Vagina (tissue), 2 donors: ENCODE measurements around the gene RABGAP1L.

Experiments used
- CTCF ChIP-seq, 3 experiments: fragments of 450-650 bp in 2 of 3; fragments of 200-600 bp in 1 of 3; sonication (generic) in 1 of 3; IDR thresholded peaks; one replicate each; pipeline ENCODE4 v1.5.1; 2017 to 2019; ENCODE audit warnings: antibody characterized with exemption in 3 of 3, mild to moderate bottlenecking in 2 of 3, moderate library complexity in 2 of 3
- POLR2AphosphoS5 ChIP-seq, 2 donors: sonication (generic); formaldehyde crosslinking; IDR thresholded peaks; one replicate each; pipeline ENCODE4 v1.9.0; 2017; ENCODE audit warnings: antibody characterized with exemption in 2 of 2, mild to moderate bottlenecking in 2 of 2, low read depth in 1 of 2; ENCODE audit not compliant: insufficient read depth in 1 of 2

- no peak for TF ChIP-seq CTCF (IDR thresholded peaks at IDR 0.05)
- no peak for TF ChIP-seq POLR2AphosphoS5 (IDR thresholded peaks at IDR 0.05; ENCODE audit: insufficient read depth in 1 of 2, low read depth in 1 of 2)
Observed at GRCh38 chr1:174666248-174666647, 506.9 kb downstream of the RABGAP1L start.
